ENCODE data around the gene RET.

Gene RET

GRCh38 chr10:43155741-43156140 lies 78.9 kb downstream of the RET start:
- Mint-ChIP-seq H3K9me3 (no peaks in the 10 kb centered on the region), H3K4me1 (peaks cover 52% of the 10 kb centered on the region), H3K4me3 (no peak overlapping the region), H3K27me3 (no peaks in the 10 kb centered on the region), H3K27ac (no peak overlapping the region)
- DNase-seq (no peak), ATAC-seq (no peak)

- H3K27ac Mint-ChIP-seq = no peak overlapping the region
- peaks cover 52% of the 10 kb centered on the region for H3K4me1 Mint-ChIP-seq
- no peak overlapping the region for H3K4me3 Mint-ChIP-seq
- no peaks in the 10 kb centered on the region for H3K27me3 Mint-ChIP-seq
- H3K9me3 Mint-ChIP-seq = no peaks in the 10 kb centered on the region
- DNase-seq (no peak), ATAC-seq (no peak)
These were observed 79.9 kb downstream of the RET start for GRCh38 chr10:43156590-43157341.

GRCh38 chr10:43158636-43159035 lies 81.8 kb downstream of the RET start:
- H3K27me3 Mint-ChIP-seq = no peaks in the 10 kb centered on the region
- H3K27ac Mint-ChIP-seq = no peak overlapping the region
- DNase-seq (no peak), ATAC-seq (no peak)
- H3K4me3 Mint-ChIP-seq = no peak overlapping the region
- no peaks in the 10 kb centered on the region for H3K9me3 Mint-ChIP-seq
- H3K4me1 Mint-ChIP-seq = peaks cover 61% of the 10 kb centered on the region

- no peaks in the 10 kb centered on the region for H3K27me3 Mint-ChIP-seq
- DNase-seq (peak; percentile 19 to 51), ATAC-seq (peak; percentile 91)
- peak overlapping the region; percentile 79 to 95 for H3K27ac Mint-ChIP-seq
- H3K4me3 Mint-ChIP-seq = peak overlapping the region; percentile 3 to 24
- H3K9me3 Mint-ChIP-seq = no peaks in the 10 kb centered on the region
- peaks cover 55% of the 10 kb centered on the region for H3K4me1 Mint-ChIP-seq
These were observed 83.4 kb downstream of the RET start for GRCh38 chr10:43160046-43160920.

- peak overlapping the region; percentile 79 to 95 for H3K27ac Mint-ChIP-seq
- ATAC-seq (peak; percentile 96), DNase-seq (peak in 1 of 2 donors; percentile 39)
- peak overlapping the region; percentile 3 to 24 for H3K4me3 Mint-ChIP-seq
- peaks cover 53% of the 10 kb centered on the region for H3K4me1 Mint-ChIP-seq
- H3K9me3 Mint-ChIP-seq = no peaks in the 10 kb centered on the region
- no peaks in the 10 kb centered on the region for H3K27me3 Mint-ChIP-seq
These were observed 84.0 kb downstream of the RET start for GRCh38 chr10:43160921-43161255.

- H3K27ac Mint-ChIP-seq = peak overlapping the region; percentile 48 to 57
- H3K4me3 Mint-ChIP-seq = no peak overlapping the region
- DNase-seq (no peak), ATAC-seq (no peak)
- H3K4me1 Mint-ChIP-seq = peaks cover 48% of the 10 kb centered on the region
- no peaks in the 10 kb centered on the region for H3K27me3 Mint-ChIP-seq
- H3K9me3 Mint-ChIP-seq = no peaks in the 10 kb centered on the region
These were observed 85.7 kb downstream of the RET start for GRCh38 chr10:43162604-43163003.

- peak; percentile 66 for ATAC-seq
- H3K27ac Mint-ChIP-seq = no peak overlapping the region
- H3K9me3 Mint-ChIP-seq = no peaks in the 10 kb centered on the region
- DNase-seq = no peak
- peaks cover 39% of the 10 kb centered on the region for H3K4me1 Mint-ChIP-seq
- no peaks in the 10 kb centered on the region for H3K27me3 Mint-ChIP-seq
- peak overlapping the region in 1 of 2 donors; percentile 29 for H3K4me3 Mint-ChIP-seq
These were observed 89.5 kb downstream of the RET start for GRCh38 chr10:43166207-43166879.

GRCh38 chr10:43166880-43167497 lies 90.1 kb downstream of the RET start:
- ATAC-seq (peak; percentile 62), DNase-seq (no peak)
- Mint-ChIP-seq H3K27me3 (no peaks in the 10 kb centered on the region), H3K27ac (no peak overlapping the region), H3K4me3 (no peak overlapping the region), H3K4me1 (peaks cover 34% of the 10 kb centered on the region), H3K9me3 (no peaks in the 10 kb centered on the region)

- H3K9me3 Mint-ChIP-seq = no peaks in the 10 kb centered on the region
- no peak for DNase-seq
- peaks cover 34% of the 10 kb centered on the region for H3K4me1 Mint-ChIP-seq
- H3K4me3 Mint-ChIP-seq = no peak overlapping the region
- ATAC-seq = no peak
- no peaks in the 10 kb centered on the region for H3K27me3 Mint-ChIP-seq
- H3K27ac Mint-ChIP-seq = no peak overlapping the region
These were observed 90.6 kb downstream of the RET start for GRCh38 chr10:43167498-43167889.

GRCh38 chr10:43170491-43170890 lies 93.6 kb downstream of the RET start:
- peak overlapping the region in 1 of 2 donors; percentile 35 for H3K27ac Mint-ChIP-seq
- no peaks in the 10 kb centered on the region for H3K9me3 Mint-ChIP-seq
- DNase-seq = no peak
- no peak for ATAC-seq
- no peaks in the 10 kb centered on the region for H3K27me3 Mint-ChIP-seq
- H3K4me1 Mint-ChIP-seq = peaks cover 28% of the 10 kb centered on the region
- H3K4me3 Mint-ChIP-seq = no peak overlapping the region

- DNase-seq (no peak), ATAC-seq (peak; percentile 70)
- no peaks in the 10 kb centered on the region for H3K9me3 Mint-ChIP-seq
- peaks cover 14% of the 10 kb centered on the region for H3K4me1 Mint-ChIP-seq
- H3K27me3 Mint-ChIP-seq = no peaks in the 10 kb centered on the region
- peak overlapping the region in 1 of 2 donors; percentile 55 for H3K27ac Mint-ChIP-seq
- no peak overlapping the region for H3K4me3 Mint-ChIP-seq
These were observed 95.8 kb downstream of the RET start for GRCh38 chr10:43172645-43173044.

- H3K27ac Mint-ChIP-seq = peak overlapping the region in 1 of 2 donors; percentile 55
- ATAC-seq (no peak), DNase-seq (no peak)
- no peaks in the 10 kb centered on the region for H3K27me3 Mint-ChIP-seq
- H3K4me3 Mint-ChIP-seq = no peak overlapping the region
- no peaks in the 10 kb centered on the region for H3K9me3 Mint-ChIP-seq
- H3K4me1 Mint-ChIP-seq = peaks cover 14% of the 10 kb centered on the region
These were observed 96.3 kb downstream of the RET start for GRCh38 chr10:43173120-43173519.

GRCh38 chr10:43174969-43175368 lies 98.1 kb downstream of the RET start:
- no peak for ATAC-seq

GRCh38 chr10:43176271-43176670 lies 99.4 kb downstream of the RET start:
- Mint-ChIP-seq H3K9me3 (no peaks in the 10 kb centered on the region), H3K4me3 (no peak overlapping the region), H3K27me3 (no peaks in the 10 kb centered on the region), H3K27ac (no peak overlapping the region), H3K4me1 (peaks cover 14% of the 10 kb centered on the region)
- no peak for ATAC-seq
- no peak for DNase-seq

More at GRCh38 chr10:43174969-43175368, 98.1 kb downstream of the RET start:
- DNase-seq = no peak
- Mint-ChIP-seq H3K9me3 (no peaks in the 10 kb centered on the region), H3K27ac (no peak overlapping the region), H3K27me3 (no peaks in the 10 kb centered on the region), H3K4me3 (no peak overlapping the region), H3K4me1 (peaks cover 14% of the 10 kb centered on the region)

GRCh38 chr10:43177595-43177994 lies 100.7 kb downstream of the RET start:
- DNase-seq = no peak
- Mint-ChIP-seq H3K27ac (no peak overlapping the region), H3K27me3 (no peaks in the 10 kb centered on the region), H3K4me3 (no peak overlapping the region), H3K9me3 (no peaks in the 10 kb centered on the region), H3K4me1 (peaks cover 5% of the 10 kb centered on the region)
- ATAC-seq = no peak
